ENCODE results near the gene ZBTB7A. TPM values are rescaled to one million over a fixed set of nuclear protein-coding genes. Genes with fewer than 3 reads are reported as not detected.
A peak's percentile ranks its signal among the peaks of the same experiment; 100 is the strongest.

The ZBTB7A gene
- total RNA-seq, 2 donors from 2014 or later, result 77.1 to 87.3 TPM

GRCh38 chr19:4086411-4086867 lies 19.7 kb upstream of the ZBTB7A start:
- Histone ChIP-seq H3K4me3 (no peak overlapping the region), H3K27me3 (replicated peaks; ENCODE audit: insufficient read depth) (no peaks in the 10 kb centered on the region), H3K36me3 (peaks cover 0 to 4% of the 10 kb centered on the region in 2 donors), H3K4me1 (replicated peaks) (peaks cover 3% of the 10 kb centered on the region), H3K9me3 (no peaks in the 10 kb centered on the region), H3K27ac (no peak overlapping the region)
- no peak for DNase-seq (ENCODE audit: low spot score)
- WGBS, result 42% methylated on average over 16 of the region's 17 CpGs
- TF ChIP-seq CTCF (IDR thresholded peaks at IDR 0.05) (no peak), POLR2A (IDR thresholded peaks at IDR 0.05) (no peak), POLR2AphosphoS5 (IDR thresholded peaks at IDR 0.05) (no peak)
- intact Hi-C loops (cut with DNase I), result no loop called here

GRCh38 chr19:4084547-4084877 lies 17.8 kb upstream of the ZBTB7A start:
- no peaks in the 10 kb centered on the region for H3K9me3 ChIP-seq
- no peaks in the 10 kb centered on the region for H3K27me3 ChIP-seq (replicated peaks; ENCODE audit: insufficient read depth)
- no peak for DNase-seq (ENCODE audit: low spot score)
- H3K4me3 ChIP-seq, result peak overlapping the region in 1 of 2 donors; percentile 14
- TF ChIP-seq POLR2A (IDR thresholded peaks at IDR 0.05), result no peak
- no peak for TF ChIP-seq CTCF (IDR thresholded peaks at IDR 0.05)
- peaks cover 3% of the 10 kb centered on the region for H3K4me1 ChIP-seq (replicated peaks)
- H3K27ac ChIP-seq, result peak overlapping the region; percentile 66 to 77
- intact Hi-C loops (cut with DNase I), result no loop called here
- H3K36me3 ChIP-seq, result no peaks in the 10 kb centered on the region
- 60% methylated on average over 6 of the region's 8 CpGs for WGBS

GRCh38 chr19:4083677-4084546 lies 17.2 kb upstream of the ZBTB7A start:
- 49% methylated on average over 28 of the region's 28 CpGs for WGBS
- Histone ChIP-seq H3K36me3 (no peaks in the 10 kb centered on the region), H3K4me1 (replicated peaks) (peaks cover 3% of the 10 kb centered on the region), H3K9me3 (no peaks in the 10 kb centered on the region), H3K27me3 (replicated peaks; ENCODE audit: insufficient read depth) (no peaks in the 10 kb centered on the region), H3K4me3 (peak overlapping the region; percentile 9 to 14), H3K27ac (peak overlapping the region; percentile 66 to 77)
- TF ChIP-seq POLR2A (IDR thresholded peaks at IDR 0.05) (no peak), POLR2AphosphoS5 (IDR thresholded peaks at IDR 0.05) (peak; percentile 69), CTCF (IDR thresholded peaks at IDR 0.05) (no peak)
- intact Hi-C loops (cut with DNase I), result no loop called here
- DNase-seq (ENCODE audit: low spot score), result peak; percentile 60

GRCh38 chr19:4082172-4082571 lies 15.5 kb upstream of the ZBTB7A start:
- 84% methylated on average over 9 of the region's 9 CpGs for WGBS
- intact Hi-C loops (cut with DNase I), result no loop called here
- no peak overlapping the region for H3K27ac ChIP-seq

More at GRCh38 chr19:4082172-4082571, 15.5 kb upstream of the ZBTB7A start:
- Histone ChIP-seq H3K27me3 (replicated peaks; ENCODE audit: insufficient read depth) (no peaks in the 10 kb centered on the region), H3K9me3 (no peaks in the 10 kb centered on the region), H3K36me3 (no peaks in the 10 kb centered on the region), H3K4me1 (replicated peaks) (peaks cover 3% of the 10 kb centered on the region), H3K4me3 (no peak overlapping the region)
- no peak for DNase-seq (ENCODE audit: low spot score)
- TF ChIP-seq POLR2A (IDR thresholded peaks at IDR 0.05) (no peak), POLR2AphosphoS5 (IDR thresholded peaks at IDR 0.05) (no peak), CTCF (IDR thresholded peaks at IDR 0.05) (no peak)
